Smooth muscle cell (in vitro differentiated cells): ENCODE measurements around the gene MYLK. TPM values are rescaled to one million over a fixed set of nuclear protein-coding genes. Genes with fewer than 3 reads are reported as not detected.
"Not testable (repeated sequence)": the region's sequence is repeated elsewhere in the genome, so short reads cannot be mapped to it uniquely, and the experiment has no call there.

ENCODE experiments used
- DNase-seq: peaks from one replicate; lab custom pipeline; 2025; ENCODE audit not compliant: unreplicated experiment; lab: John Stamatoyannopoulos, UW
- H2AFZ ChIP-seq: fragments of 200-600 bp; sonication (generic); 2 replicates; pipeline ENCODE4 v1.6.0; 2016; ENCODE audit warnings: antibody characterized with exemption, low read depth, mild to moderate bottlenecking
- H3F3A ChIP-seq: fragments of 200-600 bp; sonication (generic); 2 replicates; pipeline ENCODE4 v1.6.0; 2017; ENCODE audit warnings: antibody characterized with exemption, low read depth
- H3K27ac ChIP-seq: fragments of 200-600 bp; sonication (generic); 2 replicates; pipeline ENCODE4 v1.5.1; 2016; ENCODE audit warnings: low read depth, mild to moderate bottlenecking
- H3K27me3 ChIP-seq: fragments of 200-600 bp; sonication (generic); 2 replicates; pipeline ENCODE4 v1.6.1; 2016; ENCODE audit warnings: low read depth, mild to moderate bottlenecking
- H3K36me3 ChIP-seq: fragments of 200-600 bp; sonication (generic); 2 replicates; pipeline ENCODE4 v1.5.1; 2016; ENCODE audit warnings: low read depth
- H3K4me1 ChIP-seq: fragments of 200-600 bp; sonication (generic); 2 replicates; pipeline ENCODE4 v1.5.1; 2016; ENCODE audit warnings: low read depth
- H3K4me2 ChIP-seq: fragments of 200-600 bp; sonication (generic); 2 replicates; pipeline ENCODE4 v1.6.0; 2016; ENCODE audit warnings: mild to moderate bottlenecking
- H3K4me3 ChIP-seq: fragments of 200-600 bp; sonication (generic); 2 replicates; pipeline ENCODE4 v1.5.1; 2016; ENCODE audit warnings: mild to moderate bottlenecking
- H3K79me2 ChIP-seq: fragments of 200-600 bp; sonication (generic); 2 replicates; pipeline ENCODE4 v1.6.0; 2016; ENCODE audit warnings: low read depth, mild to moderate bottlenecking
- H3K9ac ChIP-seq: fragments of 200-600 bp; sonication (generic); 2 replicates; pipeline ENCODE4 v1.6.0; 2016; ENCODE audit warnings: low read depth
- H3K9me3 ChIP-seq: fragments of 200-600 bp; sonication (generic); replicated peaks from 2 replicates; pipeline ENCODE4 v1.5.1; 2016; ENCODE audit warnings: low read depth
- H4K20me1 ChIP-seq: fragments of 200-600 bp; sonication (generic); 2 replicates; pipeline ENCODE4 v1.6.0; 2016; ENCODE audit warnings: low read depth
- CTCF ChIP-seq: fragments of 200-600 bp; sonication (generic); IDR thresholded peaks from 2 replicates; pipeline ENCODE4 v1.5.1; 2017; ENCODE audit warnings: borderline replicate concordance, mild to moderate bottlenecking, antibody characterized with exemption; ENCODE audit not compliant: insufficient read depth, poor library complexity, severe bottlenecking
- WGBS: methylation state at CpG from one replicate; pipeline ENCODE4 v1.1.7; 2016; ENCODE audit warnings: low lambda C conversion rate; 5-methylcytosine and 5-hydroxymethylcytosine counted together
- polyA plus RNA-seq: library from polyadenylated mRNA; unstranded; fragments of >200 nt; fragmentation: Nextera tagmentation; extraction: Ambion mirVana; gene quantifications from 2 replicates; pipeline ENCODE4 v1.2.1, GENCODE V29; 2016
- total RNA-seq: library from RNA; depleted of rRNA; stranded (reverse); fragments of >200 nt; gene quantifications from 2 replicates; pipeline ENCODE4 v1.2.3, GENCODE V29; 2014

MYLK gene
- total and polyA plus RNA-seq, 2 experiments from 2014 or later, result 13.6 to 25.5 TPM

- TF ChIP-seq CTCF, result no peak
Observed at GRCh38 chr3:123605789-123606234, 278.3 kb downstream of the MYLK start.

GRCh38 chr3:123603153-123603552 is 281.0 kb downstream of the MYLK start:
- H3K27me3 ChIP-seq, H4K20me1 ChIP-seq, H3K9ac ChIP-seq, DNase-seq, H3K79me2 ChIP-seq, H3K9me3 ChIP-seq, H3K4me2 ChIP-seq, H3K36me3 ChIP-seq, H3K4me3 ChIP-seq, H3K4me1 ChIP-seq, H3K27ac ChIP-seq, H2AFZ ChIP-seq, H3F3A ChIP-seq: not testable (repeated sequence)
- 46% methylated on average over 2 of the region's 2 CpGs for WGBS

More at GRCh38 chr3:123605789-123606234, 278.3 kb downstream of the MYLK start:
- peak overlapping the region; percentile 82 for H3K27ac ChIP-seq
- WGBS, result 79% methylated on average over 5 of the region's 5 CpGs
- no peaks in the 10 kb centered on the region for H3K27me3 ChIP-seq
- peaks cover 3% of the 10 kb centered on the region for H4K20me1 ChIP-seq
- no peak overlapping the region for H3K4me3 ChIP-seq
- no peak for DNase-seq
- no peak overlapping the region for H2AFZ ChIP-seq
- no peak overlapping the region for H3K9ac ChIP-seq
- no peaks in the 10 kb centered on the region for H3K36me3 ChIP-seq
- peaks cover 19% of the 10 kb centered on the region for H3F3A ChIP-seq
- H3K9me3 ChIP-seq, result no peaks in the 10 kb centered on the region
- H3K79me2 ChIP-seq, result peaks cover 4% of the 10 kb centered on the region
- no peak overlapping the region for H3K4me2 ChIP-seq
- H3K4me1 ChIP-seq, result no peaks in the 10 kb centered on the region

GRCh38 chr3:123602325-123602724 is 281.8 kb downstream of the MYLK start:
- peaks cover 3% of the 10 kb centered on the region for H4K20me1 ChIP-seq
- H3K4me1 ChIP-seq, result no peaks in the 10 kb centered on the region
- H3K79me2 ChIP-seq, result no peaks in the 10 kb centered on the region
- peaks cover 7% of the 10 kb centered on the region for H3F3A ChIP-seq
- no peak overlapping the region for H3K4me2 ChIP-seq
- WGBS, result 42% methylated on average over 1 of the region's 1 CpG
- H3K9ac ChIP-seq, result no peak overlapping the region
- H3K27ac ChIP-seq, result no peak overlapping the region
- H3K27me3 ChIP-seq, result no peaks in the 10 kb centered on the region
- no peak for DNase-seq
- TF ChIP-seq CTCF, result no peak
- no peak overlapping the region for H2AFZ ChIP-seq
- H3K36me3 ChIP-seq, result no peaks in the 10 kb centered on the region
- H3K9me3 ChIP-seq, result no peaks in the 10 kb centered on the region
- no peak overlapping the region for H3K4me3 ChIP-seq

GRCh38 chr3:123600863-123601262 is 283.3 kb downstream of the MYLK start:
- not testable (repeated sequence) for H3K27me3 ChIP-seq, H3K9ac ChIP-seq, H3K9me3 ChIP-seq, H3K4me1 ChIP-seq, H3K79me2 ChIP-seq, H3K27ac ChIP-seq, H4K20me1 ChIP-seq, DNase-seq, H3F3A ChIP-seq, H3K36me3 ChIP-seq, H2AFZ ChIP-seq, H3K4me2 ChIP-seq, H3K4me3 ChIP-seq

GRCh38 chr3:123597561-123597960 is 286.6 kb downstream of the MYLK start:
- TF ChIP-seq CTCF, result no peak
- H3K4me2 ChIP-seq, result no peak overlapping the region
- H4K20me1 ChIP-seq, result peaks cover 2% of the 10 kb centered on the region
- H3K4me3 ChIP-seq, result no peak overlapping the region
- no peak for DNase-seq
- no peaks in the 10 kb centered on the region for H3K36me3 ChIP-seq
- no peaks in the 10 kb centered on the region for H3K27me3 ChIP-seq
- H3K27ac ChIP-seq, result no peak overlapping the region
- H3F3A ChIP-seq, result no peaks in the 10 kb centered on the region
- 93% methylated on average over 4 of the region's 4 CpGs for WGBS
- H3K4me1 ChIP-seq, result no peaks in the 10 kb centered on the region
- no peak overlapping the region for H3K9ac ChIP-seq
- H2AFZ ChIP-seq, result no peak overlapping the region
- peaks cover 7% of the 10 kb centered on the region for H3K79me2 ChIP-seq
- H3K9me3 ChIP-seq, result no peaks in the 10 kb centered on the region
